HG03571 (cell line): Measurements from ENCODE around the gene MAP1LC3A.
"Not testable (repeated sequence)": the region's sequence is repeated elsewhere in the genome, so short reads cannot be mapped to it uniquely, and the experiment has no call there.

Experiments used
- ATAC-seq: cut with Tn5 transposase; IDR thresholded peaks from one replicate; pipeline ENCODE4 v1.9.1; 2021; ENCODE audit not compliant: unreplicated experiment

Gene MAP1LC3A

GRCh38 chr20:34558320-34559218, at the start of gene MAP1LC3A:
TSS of gene MAP1LC3A (plus strand) at chr20:34558718. CDS start at chr20:34558869, 151 bp downstream.
- no peak for ATAC-seq

- ATAC-seq, result no peak
These were observed 47.9 kb upstream of the MAP1LC3A start for GRCh38 chr20:34510575-34510974.

GRCh38 chr20:34511891-34512265, 46.6 kb upstream of the MAP1LC3A start:
- ATAC-seq, result no peak

GRCh38 chr20:34512266-34512954, 46.1 kb upstream of the MAP1LC3A start:
- ATAC-seq, result no peak

GRCh38 chr20:34512955-34513419, 45.5 kb upstream of the MAP1LC3A start:
- no peak for ATAC-seq

- not testable (repeated sequence) for ATAC-seq
These were observed 44.5 kb upstream of the MAP1LC3A start for GRCh38 chr20:34514034-34514433.

- ATAC-seq, result no peak
These were observed 43.5 kb upstream of the MAP1LC3A start for GRCh38 chr20:34514897-34515483.

- peak; percentile 39 for ATAC-seq
These were observed 42.9 kb upstream of the MAP1LC3A start for GRCh38 chr20:34515484-34516246.

- ATAC-seq, result peak; percentile 59
These were observed 42.0 kb upstream of the MAP1LC3A start, which contains the start of gene DYNLRB1 for GRCh38 chr20:34516247-34517113. TSS of gene DYNLRB1 (plus strand) at chr20:34516422. CDS start at chr20:34516459, 37 bp downstream.

GRCh38 chr20:34517114-34517505, 41.4 kb upstream of the MAP1LC3A start:
- no peak for ATAC-seq

- ATAC-seq, result not testable (repeated sequence)
These were observed 39.7 kb upstream of the MAP1LC3A start for GRCh38 chr20:34518863-34519262.

GRCh38 chr20:34519841-34520240, 38.7 kb upstream of the MAP1LC3A start:
- ATAC-seq, result not testable (repeated sequence)

- no peak for ATAC-seq
These were observed 35.3 kb upstream of the MAP1LC3A start for GRCh38 chr20:34522969-34523871.

- ATAC-seq, result no peak
These were observed 34.1 kb upstream of the MAP1LC3A start for GRCh38 chr20:34524426-34524825.

- no peak for ATAC-seq
These were observed 33.2 kb upstream of the MAP1LC3A start for GRCh38 chr20:34525342-34525708.

- ATAC-seq, result no peak
These were observed 32.7 kb upstream of the MAP1LC3A start for GRCh38 chr20:34525709-34526416.

- ATAC-seq, result no peak
These were observed 32.1 kb upstream of the MAP1LC3A start for GRCh38 chr20:34526466-34526865.

- no peak for ATAC-seq
These were observed 31.5 kb upstream of the MAP1LC3A start for GRCh38 chr20:34527016-34527415.
